ENCODE results near the gene SAMD1. TPM values are rescaled to one million over a fixed set of nuclear protein-coding genes. Genes with fewer than 3 reads are reported as not detected.

Gene SAMD1
- total and polyA plus RNA-seq, 2 of the 8 experiments (the other 6 are each of a cell fraction or from before 2014, with no cell fraction given): 40.0 to 100 TPM

- H3K9ac ChIP-seq (replicated peaks in 1 of 4; ENCODE audit: extremely low read depth in 1 of 4, low read depth in 3 of 4, low read length in 3 of 4): no peak overlapping the region
- no peak overlapping the region for H4K8ac ChIP-seq (ENCODE audit: extremely low read depth, insufficient read depth, low read length)
- no peak overlapping the region for H2BK120ac ChIP-seq (replicated peaks; ENCODE audit: low read depth, low read length)
- H3K23ac ChIP-seq (ENCODE audit: insufficient read length): no peak overlapping the region
- H2AFZ ChIP-seq (ENCODE audit: low read length): no peak overlapping the region
- H3K79me1 ChIP-seq (ENCODE audit: low read depth, low read length): peaks cover 4% of the 10 kb centered on the region; the same call in 1 of the 2 replicates
- H3K79me2 ChIP-seq (ENCODE audit: control insufficient read depth in 1 of 2, insufficient read depth in 2 of 2, low read length in 2 of 2): no peaks in the 10 kb centered on the region
- no peak overlapping the region for H2AK5ac ChIP-seq (ENCODE audit: low read depth, low read length)
- no peaks in the 10 kb centered on the region for H3K27me3 ChIP-seq (replicated peaks in 1 of 4; ENCODE audit: control insufficient read depth in 3 of 4, extremely low read depth in 1 of 4, insufficient read depth in 3 of 4, low read length in 3 of 4)
- H3K9me3 ChIP-seq (ENCODE audit: insufficient read depth in 2 of 2, low read depth in 1 of 2, low read length in 1 of 2): no peaks in the 10 kb centered on the region
- no peak overlapping the region for H2BK5ac ChIP-seq (ENCODE audit: low read depth, low read length)
- ChIA-PET CTCF (ENCODE audit: partially characterized antibody) (interaction anchor here (0.6 to 11.3 kb wide), 7 partner anchors 11 to 657 kb away, joined by 3 to 105 read pairs (median 4); partner anchors contain the start of gene ASF1B), POLR2A (ENCODE audit: partially characterized antibody) (interaction anchor here (0.7 to 2.2 kb wide), 3 partner anchors 16 to 142 kb away, joined by 3 to 4 read pairs (median 3); no protein-coding TSS in a partner anchor)
- FAIRE-seq: no peak
- DNase-seq (ENCODE audit: low read depth in 1 of 2, low spot score in 2 of 2): no peak
- no peak overlapping the region for H3K4ac ChIP-seq (replicated peaks; ENCODE audit: insufficient read length, low read depth, low read length)
- H3K4me3 ChIP-seq (ENCODE audit: extremely low read depth in 1 of 4, insufficient read depth in 2 of 4, low read depth in 3 of 4, low read length in 4 of 4): no peak overlapping the region
- H4K20me1 ChIP-seq (replicated peaks in 1 of 2; ENCODE audit: control insufficient read depth in 1 of 2, insufficient read depth in 2 of 2, low read length in 2 of 2): peaks cover 2 to 3% of the 10 kb centered on the region in 2 experiments
- 87% methylated on average over 23 of the region's 23 CpGs; no CpG with 5 or more reads in 1 of the 2 experiments for WGBS, 2 experiments (ENCODE audit: extremely low coverage in 1 of 2, insufficient coverage in 1 of 2, insufficient read length in 1 of 2, insufficient replicate concordance in 2 of 2, low coverage in 1 of 2, low lambda C conversion rate in 2 of 2, missing lambda C conversion rate in 1 of 2)
- no peak overlapping the region for H3K56ac ChIP-seq (replicated peaks; ENCODE audit: insufficient read length, low read depth, low read length)
- no peaks in the 10 kb centered on the region for H3K36me3 ChIP-seq (ENCODE audit: control insufficient read depth in 2 of 4, insufficient read depth in 4 of 4, low read length in 3 of 4)
- H4K91ac ChIP-seq (replicated peaks; ENCODE audit: insufficient read length, low read length): no peak overlapping the region
- no peak overlapping the region for H3K18ac ChIP-seq (ENCODE audit: extremely low read depth, low read length)
- no peak overlapping the region for H3K14ac ChIP-seq (ENCODE audit: insufficient read length)
- H3K4me2 ChIP-seq (ENCODE audit: insufficient read depth in 1 of 2, low read depth in 2 of 2, low read length in 2 of 2): no peak overlapping the region
- no peaks in the 10 kb centered on the region for H3K23me2 ChIP-seq (ENCODE audit: low read depth, low read length)
- no peak overlapping the region for H3K27ac ChIP-seq (ENCODE audit: low read depth, low read length)
- H2BK12ac ChIP-seq (ENCODE audit: low read depth, low read length): no peak overlapping the region
- no peak overlapping the region for H4K5ac ChIP-seq (ENCODE audit: insufficient read length, low read depth, low read length)
- TF ChIP-seq TEAD4 (IDR thresholded peaks at IDR 0.05; ENCODE audit: low read depth, low read length) (no peak), KDM1A (IDR thresholded peaks at IDR 0.05; ENCODE audit: borderline replicate concordance, low read length) (0 out of 2 replicates have a peak, but pooled peaks have one; percentile 40)
- H3K4me1 ChIP-seq (replicated peaks in 1 of 4; ENCODE audit: control insufficient read depth in 3 of 4, insufficient read depth in 4 of 4, low read length in 3 of 4): peaks cover 4 to 10% (median 7%) of the 10 kb centered on the region in 4 experiments
- H2BK15ac ChIP-seq (ENCODE audit: low read length): no peak overlapping the region
- no peak overlapping the region; the same call in 1 of the 2 replicates for H2BK20ac ChIP-seq (ENCODE audit: low read length)
These were observed 17.3 kb upstream of the SAMD1 start for GRCh38 chr19:14107581-14108461.
